ENCODE results near the gene TFR2. TPM values are rescaled to one million over a fixed set of nuclear protein-coding genes. Genes with fewer than 3 reads are reported as not detected.
A peak's percentile ranks its signal among the peaks of the same experiment; 100 is the strongest.

TFR2 gene
- total and polyA plus RNA-seq, 2 of the 13 experiments (the other 11 are each of a cell fraction or from before 2014, with no cell fraction given), result 36.9 to 64.2 TPM

GRCh38 chr7:100673302-100673941 lies 32.1 kb upstream of the TFR2 start, which contains the start of gene GNB2 (continued):
- TF ChIP-seq ZHX2 (IDR thresholded peaks at IDR 0.05; ENCODE audit: low read depth), result 0 out of 2 replicates have a peak, but pooled peaks have one; percentile 16
- no peak for TF ChIP-seq ZHX2 (CRISPR knock-in tag; IDR thresholded peaks at IDR 0.05; ENCODE audit: borderline replicate concordance)
- TF ChIP-seq ARID4A (CRISPR knock-in tag; IDR thresholded peaks at IDR 0.05; ENCODE audit: borderline replicate concordance), result peak; percentile 74; the same call in 1 of the 2 replicates
- TF ChIP-seq PRMT3 (CRISPR knock-in tag; IDR thresholded peaks at IDR 0.05; ENCODE audit: borderline replicate concordance, low read depth), result no peak
- peak; percentile 64; the same call in 1 of the 2 replicates for TF ChIP-seq ZMYM2 (CRISPR knock-in tag; IDR thresholded peaks at IDR 0.05)
- no peak for TF ChIP-seq ZNF292 (CRISPR knock-in tag; IDR thresholded peaks at IDR 0.05; ENCODE audit: borderline replicate concordance, low read depth)
- TF ChIP-seq ZBTB40 (IDR thresholded peaks at IDR 0.05), result no peak
- peak; percentile 35; the same call in 1 of the 2 replicates for TF ChIP-seq ZBTB40 (CRISPR knock-in tag; IDR thresholded peaks at IDR 0.05)
